Measurements from ENCODE around the gene KPNB1. TPM values are rescaled to one million over a fixed set of nuclear protein-coding genes. Genes with fewer than 3 reads are reported as not detected.

KPNB1 gene
- total RNA-seq, 1 donor from 2014 or later, result 350 TPM

- H3K4me1 Mint-ChIP-seq (ENCODE audit: low read depth, unreplicated experiment), result no peaks in the 10 kb centered on the region
- H3K4me3 Mint-ChIP-seq (ENCODE audit: unreplicated experiment), result no peak overlapping the region
- peaks cover 12% of the 10 kb centered on the region for H3K27me3 Mint-ChIP-seq (ENCODE audit: unreplicated experiment)
- peaks cover 1% of the 10 kb centered on the region for H3K9me3 Mint-ChIP-seq (ENCODE audit: unreplicated experiment)
- TF ChIP-seq, protein P1, sequence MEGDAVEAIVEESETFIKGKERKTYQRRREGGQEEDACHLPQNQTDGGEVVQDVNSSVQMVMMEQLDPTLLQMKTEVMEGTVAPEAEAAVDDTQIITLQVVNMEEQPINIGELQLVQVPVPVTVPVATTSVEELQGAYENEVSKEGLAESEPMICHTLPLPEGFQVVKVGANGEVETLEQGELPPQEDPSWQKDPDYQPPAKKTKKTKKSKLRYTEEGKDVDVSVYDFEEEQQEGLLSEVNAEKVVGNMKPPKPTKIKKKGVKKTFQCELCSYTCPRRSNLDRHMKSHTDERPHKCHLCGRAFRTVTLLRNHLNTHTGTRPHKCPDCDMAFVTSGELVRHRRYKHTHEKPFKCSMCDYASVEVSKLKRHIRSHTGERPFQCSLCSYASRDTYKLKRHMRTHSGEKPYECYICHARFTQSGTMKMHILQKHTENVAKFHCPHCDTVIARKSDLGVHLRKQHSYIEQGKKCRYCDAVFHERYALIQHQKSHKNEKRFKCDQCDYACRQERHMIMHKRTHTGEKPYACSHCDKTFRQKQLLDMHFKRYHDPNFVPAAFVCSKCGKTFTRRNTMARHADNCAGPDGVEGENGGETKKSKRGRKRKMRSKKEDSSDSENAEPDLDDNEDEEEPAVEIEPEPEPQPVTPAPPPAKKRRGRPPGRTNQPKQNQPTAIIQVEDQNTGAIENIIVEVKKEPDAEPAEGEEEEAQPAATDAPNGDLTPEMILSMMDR (IDR thresholded peaks at IDR 0.05; ENCODE audit: partially characterized antibody, unreplicated experiment), result no peak
- no peak overlapping the region for H3K27ac Mint-ChIP-seq (ENCODE audit: unreplicated experiment)
- no peaks in the 10 kb centered on the region for H3K36me3 Mint-ChIP-seq (ENCODE audit: unreplicated experiment)
- DNase-seq, result no peak
Observed at GRCh38 chr17:47726796-47727703, 77.3 kb downstream of the KPNB1 start.

- Mint-ChIP-seq H3K9me3 (ENCODE audit: unreplicated experiment) (peaks cover 1% of the 10 kb centered on the region), H3K36me3 (ENCODE audit: unreplicated experiment) (no peaks in the 10 kb centered on the region), H3K4me3 (ENCODE audit: unreplicated experiment) (no peak overlapping the region), H3K27me3 (ENCODE audit: unreplicated experiment) (peaks cover 17% of the 10 kb centered on the region), H3K27ac (ENCODE audit: unreplicated experiment) (no peak overlapping the region), H3K4me1 (ENCODE audit: low read depth, unreplicated experiment) (no peaks in the 10 kb centered on the region)
- TF ChIP-seq, protein P1 (IDR thresholded peaks at IDR 0.05; ENCODE audit: partially characterized antibody, unreplicated experiment), result no peak
- no peak for DNase-seq
Observed at GRCh38 chr17:47727704-47728036, 78.0 kb downstream of the KPNB1 start.

DNA sequence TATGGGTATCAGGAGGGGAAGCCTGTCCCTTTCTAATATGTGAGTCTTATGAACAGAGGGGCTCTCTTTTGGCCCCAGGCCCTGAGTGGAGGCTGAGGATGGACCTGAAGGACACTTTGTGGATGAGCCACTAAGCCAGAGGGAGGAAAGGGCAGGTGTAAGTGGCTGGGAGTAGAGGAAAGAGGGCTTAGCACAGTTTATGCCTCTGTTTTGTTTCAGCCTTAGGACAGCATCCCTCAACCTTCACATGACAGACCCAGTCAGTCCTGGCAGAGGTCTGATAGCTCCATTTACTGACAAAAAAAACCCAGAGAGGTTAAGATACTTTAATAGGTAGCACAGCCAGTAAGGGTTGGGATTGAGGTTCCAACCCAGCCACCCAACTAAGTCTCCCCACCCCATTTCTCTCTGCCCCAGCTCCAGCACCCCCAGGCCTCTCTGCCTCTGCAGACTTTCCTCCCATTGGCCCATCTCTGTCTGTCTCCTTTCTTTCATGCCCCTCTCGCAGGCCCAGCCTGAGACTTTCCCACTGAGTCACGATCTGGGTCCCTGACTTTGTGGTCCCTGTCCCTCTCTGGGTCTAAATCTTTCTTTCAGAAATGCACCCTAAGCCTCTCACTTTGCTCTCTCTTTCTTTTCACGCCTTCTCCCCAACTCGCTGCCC, 78.6 kb downstream of the KPNB1 start:
- Mint-ChIP-seq H3K4me1 (ENCODE audit: low read depth, unreplicated experiment) (no peaks in the 10 kb centered on the region), H3K27ac (ENCODE audit: unreplicated experiment) (no peak overlapping the region), H3K27me3 (ENCODE audit: unreplicated experiment) (peaks cover 20% of the 10 kb centered on the region), H3K4me3 (ENCODE audit: unreplicated experiment) (no peak overlapping the region), H3K36me3 (ENCODE audit: unreplicated experiment) (no peaks in the 10 kb centered on the region), H3K9me3 (ENCODE audit: unreplicated experiment) (peaks cover 1% of the 10 kb centered on the region)
- TF ChIP-seq, protein P1 (IDR thresholded peaks at IDR 0.05; ENCODE audit: partially characterized antibody, unreplicated experiment), result no peak
- DNase-seq, result no peak

GRCh38 chr17:47729476-47729875, 79.8 kb downstream of the KPNB1 start:
- no peak overlapping the region for H3K4me3 Mint-ChIP-seq (ENCODE audit: unreplicated experiment)
- peaks cover 3% of the 10 kb centered on the region for H3K9me3 Mint-ChIP-seq (ENCODE audit: unreplicated experiment)
- no peak for DNase-seq
- H3K4me1 Mint-ChIP-seq (ENCODE audit: low read depth, unreplicated experiment), result no peaks in the 10 kb centered on the region
- H3K36me3 Mint-ChIP-seq (ENCODE audit: unreplicated experiment), result no peaks in the 10 kb centered on the region
- peaks cover 27% of the 10 kb centered on the region for H3K27me3 Mint-ChIP-seq (ENCODE audit: unreplicated experiment)
- TF ChIP-seq, protein P1 (IDR thresholded peaks at IDR 0.05; ENCODE audit: partially characterized antibody, unreplicated experiment), result no peak
- no peak overlapping the region for H3K27ac Mint-ChIP-seq (ENCODE audit: unreplicated experiment)

DNA sequence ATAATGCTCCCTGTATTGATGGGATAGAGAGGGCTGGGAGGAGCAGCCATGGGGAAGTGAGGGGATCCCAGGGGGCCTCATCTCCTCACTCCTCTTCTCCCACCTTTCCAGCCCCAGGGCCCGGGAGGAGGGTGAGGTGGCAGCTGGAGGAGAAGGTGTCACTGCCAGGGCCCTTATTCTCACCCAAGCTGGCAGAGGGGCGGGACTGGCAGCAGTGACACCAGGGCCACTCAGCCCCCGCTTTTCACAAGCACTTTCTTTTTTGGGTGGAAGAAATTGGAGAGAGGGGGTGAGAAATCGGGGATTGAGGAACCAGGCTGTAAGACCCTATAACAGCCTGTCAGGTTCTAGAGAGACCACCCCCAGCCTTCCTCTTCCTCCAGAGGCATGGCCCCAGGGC, 81.0 kb downstream of the KPNB1 start:
- DNase-seq, result no peak

More for the DNA sequence above, 81.0 kb downstream of the KPNB1 start:
- H3K4me3 Mint-ChIP-seq (ENCODE audit: unreplicated experiment), result no peak overlapping the region
- TF ChIP-seq, protein P1 (IDR thresholded peaks at IDR 0.05; ENCODE audit: partially characterized antibody, unreplicated experiment), result no peak
- no peak overlapping the region for H3K27ac Mint-ChIP-seq (ENCODE audit: unreplicated experiment)
- H3K36me3 Mint-ChIP-seq (ENCODE audit: unreplicated experiment), result no peaks in the 10 kb centered on the region
- peaks cover 29% of the 10 kb centered on the region for H3K27me3 Mint-ChIP-seq (ENCODE audit: unreplicated experiment)
- no peaks in the 10 kb centered on the region for H3K4me1 Mint-ChIP-seq (ENCODE audit: low read depth, unreplicated experiment)
- H3K9me3 Mint-ChIP-seq (ENCODE audit: unreplicated experiment), result peaks cover 3% of the 10 kb centered on the region

Data from glutamatergic neuron (in vitro differentiated cells).